Right renal cortex interstitium (tissue), 3 donors: Measurements from ENCODE around the gene PLAGL1. TPM values are rescaled to one million over a fixed set of nuclear protein-coding genes. Genes with fewer than 3 reads are reported as not detected.
"Not testable (repeated sequence)": the region's sequence is repeated elsewhere in the genome, so short reads cannot be mapped to it uniquely, and the experiment has no call there.

Experiments used
- DNase-seq, 3 donors: peaks; one replicate each; pipeline ENCODE4 v3.0.0-alpha.2; 2013; ENCODE audit warnings: low read depth in 3 of 3, low spot score in 2 of 3
- polyA plus RNA-seq, 3 donors: library from polyadenylated mRNA; unstranded; fragments of 120-200 nt; gene quantifications; one replicate each; pipeline ENCODE4 v1.2.1, GENCODE V29; 2013; ENCODE audit not compliant: insufficient read length in 3 of 3

The PLAGL1 gene, protein sequence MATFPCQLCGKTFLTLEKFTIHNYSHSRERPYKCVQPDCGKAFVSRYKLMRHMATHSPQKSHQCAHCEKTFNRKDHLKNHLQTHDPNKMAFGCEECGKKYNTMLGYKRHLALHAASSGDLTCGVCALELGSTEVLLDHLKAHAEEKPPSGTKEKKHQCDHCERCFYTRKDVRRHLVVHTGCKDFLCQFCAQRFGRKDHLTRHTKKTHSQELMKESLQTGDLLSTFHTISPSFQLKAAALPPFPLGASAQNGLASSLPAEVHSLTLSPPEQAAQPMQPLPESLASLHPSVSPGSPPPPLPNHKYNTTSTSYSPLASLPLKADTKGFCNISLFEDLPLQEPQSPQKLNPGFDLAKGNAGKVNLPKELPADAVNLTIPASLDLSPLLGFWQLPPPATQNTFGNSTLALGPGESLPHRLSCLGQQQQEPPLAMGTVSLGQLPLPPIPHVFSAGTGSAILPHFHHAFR
- 10 to 100 TPM; 67.2 to 73.1 (median 68.5) TPM for polyA plus RNA-seq

GRCh38 chr6:144008120-144008811 lies at the start of gene PLAGL1:
Gene PLAGL1, minus strand, starts transcription at chr6:144008259. Its CDS starts 60,123 bp downstream, at chr6:143948136.
- peak in 1 of 3 donors; percentile 29 for DNase-seq

DNA sequence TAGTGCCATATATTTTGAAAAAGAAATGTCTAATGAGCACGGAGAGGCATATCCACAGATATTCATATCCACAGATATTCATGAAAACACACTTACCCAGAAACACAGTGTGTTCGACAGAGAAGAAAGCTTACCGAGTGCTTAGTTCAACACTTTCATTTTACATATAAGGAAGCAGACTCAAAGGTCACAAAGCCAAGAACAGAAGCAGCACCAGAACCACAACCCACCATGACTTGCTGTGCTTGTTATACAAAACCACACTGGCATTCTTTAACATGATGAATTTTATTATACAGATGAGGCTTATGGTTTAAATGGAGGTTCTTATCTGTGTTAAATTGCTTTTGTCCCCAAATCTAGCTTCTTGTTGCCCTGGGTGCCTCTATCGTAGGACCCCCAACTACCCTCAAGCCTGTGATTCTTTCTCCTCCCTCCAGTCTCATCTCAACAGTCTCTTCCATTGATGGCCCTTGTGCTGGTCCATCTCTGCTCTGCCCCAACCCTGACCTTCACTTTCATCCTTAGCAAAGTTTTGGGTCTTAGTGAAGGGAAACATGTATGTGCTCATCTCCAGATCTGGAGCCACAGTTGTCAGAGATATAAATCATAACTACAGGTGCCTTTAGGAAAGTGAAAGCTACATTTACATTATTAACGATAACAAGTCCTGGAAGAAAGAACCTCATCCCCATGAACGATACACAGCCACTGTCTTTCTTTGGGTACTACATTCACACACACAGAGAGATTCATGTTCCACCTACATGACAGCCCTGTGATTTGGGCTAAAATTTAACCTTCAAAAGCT lies 47.3 kb upstream of the PLAGL1 start:
- no peak for DNase-seq

- DNase-seq, result no peak
Observed at GRCh38 chr6:144053601-144054000, 45.5 kb upstream of the PLAGL1 start.

DNA sequence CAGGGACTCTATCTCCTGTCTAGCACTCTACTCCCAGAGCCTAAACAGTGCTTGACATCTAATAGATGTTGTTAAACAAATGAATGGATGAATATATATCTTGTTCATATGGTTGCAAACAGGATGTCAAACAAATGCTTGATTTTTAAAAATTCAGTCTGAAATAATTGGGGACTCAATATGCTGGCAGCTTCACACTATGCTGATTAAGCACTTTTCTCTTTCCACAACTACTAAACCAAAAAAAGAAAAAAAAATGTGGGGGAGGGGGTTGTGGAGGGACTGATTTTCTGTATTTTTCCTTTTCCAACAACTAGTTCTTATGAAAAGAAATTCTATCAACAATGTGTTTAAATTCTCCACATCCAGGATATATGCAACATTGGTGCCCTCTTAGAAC lies 44.4 kb upstream of the PLAGL1 start:
- no peak for DNase-seq

GRCh38 chr6:144049386-144049785 lies 41.3 kb upstream of the PLAGL1 start:
- no peak for DNase-seq

DNA sequence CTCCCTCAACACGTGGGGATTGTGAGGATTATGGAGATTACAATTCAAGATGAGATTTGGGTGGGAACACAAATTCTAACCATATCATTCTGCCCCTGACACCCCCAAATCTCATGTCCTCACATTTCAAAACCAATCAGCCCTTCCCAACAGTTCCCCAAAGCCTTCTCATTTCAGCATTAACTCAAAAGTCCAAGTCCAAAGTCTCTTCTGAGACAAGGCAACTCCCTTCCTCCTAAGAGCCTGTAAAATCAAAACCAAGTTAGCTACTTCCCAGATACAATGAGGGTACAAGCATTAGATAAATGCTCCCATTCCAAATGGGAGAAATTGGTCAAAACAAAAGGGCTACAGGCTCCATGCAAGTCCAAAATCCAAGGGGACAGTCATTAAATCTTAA lies 39.6 kb upstream of the PLAGL1 start:
- DNase-seq, result no peak

DNA sequence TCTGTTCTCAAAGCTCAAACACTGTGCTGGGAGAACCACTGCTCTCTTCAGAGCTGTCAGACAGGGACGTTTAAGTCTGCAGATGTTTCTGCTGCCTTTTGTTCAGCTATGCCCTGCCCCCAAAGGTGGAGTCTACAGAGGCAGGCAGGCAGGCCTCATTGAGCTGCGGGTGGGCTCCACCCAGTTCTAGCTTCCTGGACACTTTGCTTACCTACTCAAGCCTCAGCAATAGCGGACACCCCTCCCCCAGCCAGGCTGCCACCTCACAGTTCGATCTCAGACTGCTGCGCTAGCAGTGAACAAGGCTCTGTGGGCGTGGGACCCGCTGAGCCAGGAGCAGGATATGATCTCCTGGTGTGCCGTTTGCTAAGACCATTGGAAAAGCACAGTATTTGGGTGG lies 38.6 kb upstream of the PLAGL1 start:
- DNase-seq, result not testable (repeated sequence)

- not testable (repeated sequence) for DNase-seq
Observed at GRCh38 chr6:144044989-144045388, 36.9 kb upstream of the PLAGL1 start.

DNA sequence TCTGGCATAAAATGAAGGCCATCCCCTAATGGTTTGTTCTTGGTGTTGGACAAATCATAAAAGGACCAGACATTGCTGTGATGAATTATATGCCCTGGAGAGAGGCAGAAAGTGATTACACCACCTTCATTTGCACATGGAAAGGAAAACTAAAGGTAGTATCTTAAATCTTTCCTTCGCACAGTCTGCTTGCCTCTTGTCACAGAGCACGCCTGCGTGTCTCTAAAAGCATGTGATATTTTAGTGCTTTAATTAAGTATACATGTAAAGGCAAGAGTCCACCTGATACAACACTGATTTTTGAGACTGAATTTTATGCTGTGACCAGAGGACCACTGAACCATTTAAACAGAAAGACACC lies 28.8 kb upstream of the PLAGL1 start:
- no peak for DNase-seq

- no peak for DNase-seq
Observed at GRCh38 chr6:144036064-144036834, 28.2 kb upstream of the PLAGL1 start.

GRCh38 chr6:144035416-144035815 lies 27.4 kb upstream of the PLAGL1 start:
- DNase-seq, result no peak

GRCh38 chr6:144033816-144034735 lies 26.0 kb upstream of the PLAGL1 start:
- no peak for DNase-seq

GRCh38 chr6:144029452-144029851 lies 21.4 kb upstream of the PLAGL1 start:
- DNase-seq, result no peak

DNA sequence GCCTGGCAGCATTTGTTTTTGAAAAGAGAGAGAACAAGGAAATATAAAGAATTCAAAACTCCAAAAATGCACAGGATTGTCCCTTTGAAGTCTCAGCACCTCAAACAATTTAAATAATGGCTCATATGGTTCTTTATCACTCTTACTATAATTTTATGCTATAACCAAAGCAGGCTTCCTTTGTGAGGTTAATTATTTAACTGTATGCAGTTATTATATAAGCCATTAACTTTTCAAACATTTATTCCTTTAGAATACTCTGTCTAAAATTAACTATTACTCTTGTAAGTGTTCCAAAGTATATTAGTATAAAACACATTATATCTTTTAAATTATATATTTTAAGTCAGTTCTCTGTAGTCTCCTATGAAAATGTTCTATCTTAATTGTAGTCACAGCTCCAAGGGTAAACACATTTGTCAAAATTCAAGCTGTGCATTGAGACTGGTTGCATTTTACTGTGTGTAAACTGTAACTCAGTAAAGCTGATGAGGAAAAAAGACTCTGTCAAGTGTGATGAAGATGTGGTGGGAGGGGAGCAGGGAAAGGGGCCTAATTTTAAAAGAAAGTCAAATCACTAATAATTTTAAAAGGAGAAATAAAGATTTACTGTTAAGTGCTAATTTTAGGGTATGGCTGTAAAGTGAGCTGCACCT lies 20.0 kb upstream of the PLAGL1 start:
- no peak for DNase-seq

DNA sequence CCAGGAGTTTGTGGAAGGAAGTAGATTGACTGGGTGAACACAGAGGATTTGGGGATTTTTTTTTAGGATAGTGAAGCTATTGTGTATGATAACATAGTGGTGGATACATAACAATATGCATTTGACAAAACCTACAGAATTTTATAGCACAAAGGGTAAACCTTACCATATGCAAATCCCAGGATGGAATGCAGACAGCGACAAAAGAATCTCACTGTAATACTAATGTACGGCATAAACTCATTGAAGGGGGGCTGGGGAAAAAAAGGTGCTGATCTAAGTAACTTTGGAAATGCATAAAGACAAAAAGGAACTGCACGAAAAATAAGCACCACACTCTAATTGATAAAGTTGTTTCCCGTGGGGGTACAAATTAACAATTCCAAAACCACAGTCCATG lies 15.2 kb upstream of the PLAGL1 start:
- no peak for DNase-seq

DNA sequence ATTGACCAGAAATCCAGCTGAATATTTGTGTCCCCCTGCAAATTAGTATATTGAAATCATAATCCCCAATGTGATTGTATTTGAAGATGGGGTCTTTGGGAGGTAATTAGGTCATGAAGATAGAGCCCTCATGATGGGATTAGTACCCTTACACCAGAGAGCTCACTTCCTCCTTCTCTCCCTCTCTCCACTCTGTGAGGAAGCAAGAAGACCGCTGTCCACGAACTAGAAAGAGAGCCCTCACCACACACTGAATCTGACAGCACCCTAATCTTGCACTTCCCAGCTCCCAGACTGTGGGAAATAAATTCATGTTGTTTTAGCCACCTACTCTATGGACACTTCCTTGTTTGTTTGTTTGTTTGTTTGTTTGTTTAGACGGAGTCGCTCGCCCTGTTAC lies 11.9 kb upstream of the PLAGL1 start:
- DNase-seq, result no peak

DNA sequence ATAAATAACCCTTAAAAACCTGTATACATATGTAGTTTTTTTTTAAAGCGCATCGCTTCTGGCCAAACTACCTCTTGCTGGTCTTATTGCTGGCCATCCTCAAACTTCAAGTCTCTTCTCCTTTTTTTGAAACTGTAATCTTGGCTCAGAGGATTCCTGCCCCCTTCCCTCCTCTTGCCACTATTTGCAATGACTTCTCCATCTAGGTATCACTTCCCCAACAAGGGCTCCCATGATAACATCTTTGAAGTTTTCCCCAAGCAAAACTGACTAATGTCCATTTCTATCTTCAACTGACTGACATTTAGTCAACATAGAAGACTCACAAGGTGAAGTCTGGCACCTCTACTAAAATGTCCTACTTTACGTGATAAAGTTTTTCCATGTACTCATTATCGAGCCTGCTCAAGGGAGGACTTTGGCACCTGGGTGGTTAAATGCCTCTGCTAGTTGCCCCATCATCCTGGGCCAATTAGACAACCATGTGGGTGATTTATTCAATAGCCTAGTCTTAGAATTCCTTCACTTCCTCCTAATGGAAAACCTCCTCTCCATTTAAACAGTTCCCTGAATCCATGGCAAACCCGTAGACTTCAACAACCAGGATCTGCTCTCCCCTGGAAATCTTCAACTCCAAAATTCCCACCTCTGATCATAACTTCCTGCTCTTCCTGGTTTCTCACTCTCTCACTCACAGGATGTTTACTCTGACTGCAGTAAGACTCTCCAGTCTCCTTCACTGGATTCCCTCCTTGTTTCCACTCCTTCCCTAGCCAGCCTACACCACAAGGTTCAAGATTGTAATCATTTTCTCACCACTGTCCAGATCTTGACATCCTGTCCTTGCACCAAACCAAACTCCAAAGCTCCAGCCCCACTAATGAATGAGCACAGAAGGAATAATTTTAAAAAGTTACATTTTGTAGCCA lies 9.4 kb upstream of the PLAGL1 start:
- no peak for DNase-seq

DNA sequence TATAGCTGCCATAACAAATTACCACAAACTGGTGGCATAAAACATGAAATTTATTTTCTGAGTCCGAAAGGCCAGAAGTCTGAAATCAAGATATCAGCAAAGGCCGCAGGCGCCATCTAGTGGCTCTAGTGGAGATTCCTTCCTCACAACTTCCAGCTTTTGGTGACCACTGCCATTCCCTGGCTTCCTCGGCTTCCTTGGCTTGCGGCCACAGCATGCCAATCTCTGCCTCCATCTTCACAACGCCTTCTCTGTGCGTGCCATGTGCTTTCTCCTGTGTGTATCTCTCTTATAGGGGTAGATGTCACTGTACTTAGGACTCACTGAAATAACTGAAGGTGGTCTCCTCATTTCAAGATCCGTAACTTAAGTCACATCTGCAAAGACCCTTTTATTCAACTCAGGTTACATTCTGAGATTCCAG lies 5.4 kb upstream of the PLAGL1 start:
- no peak for DNase-seq
